NT2/D1 (cell line): ENCODE data around the gene FLOT2.

ENCODE experiments used
- SUZ12 ChIP-seq: IDR thresholded peaks from 2 replicates; pipeline ENCODE4 v1.6.1; 2011; ENCODE audit not compliant: insufficient read length, insufficient read depth; ENCODE audit errors: extremely low read depth
- YY1 ChIP-seq: IDR thresholded peaks from 2 replicates; pipeline ENCODE4 v1.6.1; 2011; ENCODE audit not compliant: insufficient read length, insufficient read depth
- ZNF274 ChIP-seq: IDR thresholded peaks from 2 replicates; pipeline ENCODE4 v1.6.1; 2011; ENCODE audit warnings: mild to moderate bottlenecking, low read depth, low read length

DNA sequence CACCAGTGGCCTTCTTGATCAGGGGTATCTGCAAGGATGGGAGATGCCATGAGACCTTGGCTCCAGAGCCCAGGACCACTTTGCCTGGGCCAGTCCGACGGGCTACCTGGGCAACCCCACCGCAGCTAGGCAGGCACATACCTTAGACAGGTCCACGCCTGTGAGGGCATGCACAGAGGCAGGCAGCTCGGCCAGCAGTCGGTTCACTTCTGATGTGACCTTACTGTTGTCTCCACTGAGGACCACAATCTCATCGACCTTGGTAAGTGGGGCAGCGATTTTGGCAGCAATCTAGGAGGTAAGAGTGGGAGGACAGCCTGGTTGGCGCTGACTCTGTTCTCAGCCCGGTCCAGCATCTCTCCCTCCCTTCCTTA lies 17.0 kb downstream of the FLOT2 start:
- TF ChIP-seq ZNF274: no peak
- no peak for TF ChIP-seq YY1
- no peak for TF ChIP-seq SUZ12
